Suprapubic skin (tissue), 4 donors: ENCODE results near the gene ZFYVE28. TPM values are rescaled to one million over a fixed set of nuclear protein-coding genes. Genes with fewer than 3 reads are reported as not detected.

Experiments
- DNase-seq, 2 donors: peaks; one replicate each; pipeline ENCODE4 v3.0.0-alpha.2; 2019; ENCODE audit warnings: low spot score in 2 of 2
- H3K27ac ChIP-seq: fragments of 200-600 bp; sonication (generic); one replicate; pipeline ENCODE4 v1.5.1; 2019
- H3K27me3 ChIP-seq: fragments of 200-600 bp; sonication (generic); one replicate; pipeline ENCODE4 v1.5.1; 2019
- H3K36me3 ChIP-seq: fragments of 200-600 bp; sonication (generic); one replicate; pipeline ENCODE4 v1.5.1; 2019
- H3K4me1 ChIP-seq: fragments of 200-600 bp; sonication (generic); one replicate; pipeline ENCODE4 v1.5.1; 2019
- H3K4me3 ChIP-seq: fragments of 200-600 bp; sonication (generic); one replicate; pipeline ENCODE4 v1.5.1; 2019; ENCODE audit warnings: mild to moderate bottlenecking
- H3K9me3 ChIP-seq: fragments of 200-600 bp; sonication (generic); one replicate; pipeline ENCODE4 v1.5.1; 2019
- CTCF ChIP-seq, 2 donors: fragments of 200-600 bp in 1 of 2; fragments of 450-650 bp in 1 of 2; sonication (generic) in 1 of 2; IDR thresholded peaks; one replicate each; pipeline ENCODE4 v1.5.1; 2016 to 2019; ENCODE audit warnings: antibody characterized with exemption in 2 of 2, mild to moderate bottlenecking in 1 of 2, moderate library complexity in 1 of 2
- EP300 ChIP-seq: sonication (generic); formaldehyde crosslinking; IDR thresholded peaks from one replicate; pipeline ENCODE4 v1.6.1; 2017; ENCODE audit warnings: antibody characterized with exemption
- POLR2A ChIP-seq, 2 donors: fragments of 450-650 bp; IDR thresholded peaks; one replicate each; pipeline ENCODE4 v1.6.1; 2017; ENCODE audit warnings: antibody characterized with exemption in 2 of 2, mild to moderate bottlenecking in 2 of 2, moderate library complexity in 2 of 2
- POLR2AphosphoS5 ChIP-seq, 3 donors: sonication (generic); formaldehyde crosslinking; IDR thresholded peaks; one replicate each; pipeline ENCODE4 v1.6.1; 2017; ENCODE audit warnings: antibody characterized with exemption in 3 of 3
- WGBS: methylation state at CpG from one replicate; pipeline ENCODE4 v1.1.5; 2018; 5-methylcytosine and 5-hydroxymethylcytosine counted together
- total RNA-seq, 4 donors: library from RNA; depleted of rRNA; stranded (reverse); fragments of >200 nt; gene quantifications; one replicate each; pipeline ENCODE4 v1.1.0, GENCODE V29; 2016

The ZFYVE28 gene
- total RNA-seq, 4 donors from 2014 or later, result 7.6 to 21.3 (median 9.9) TPM

DNA sequence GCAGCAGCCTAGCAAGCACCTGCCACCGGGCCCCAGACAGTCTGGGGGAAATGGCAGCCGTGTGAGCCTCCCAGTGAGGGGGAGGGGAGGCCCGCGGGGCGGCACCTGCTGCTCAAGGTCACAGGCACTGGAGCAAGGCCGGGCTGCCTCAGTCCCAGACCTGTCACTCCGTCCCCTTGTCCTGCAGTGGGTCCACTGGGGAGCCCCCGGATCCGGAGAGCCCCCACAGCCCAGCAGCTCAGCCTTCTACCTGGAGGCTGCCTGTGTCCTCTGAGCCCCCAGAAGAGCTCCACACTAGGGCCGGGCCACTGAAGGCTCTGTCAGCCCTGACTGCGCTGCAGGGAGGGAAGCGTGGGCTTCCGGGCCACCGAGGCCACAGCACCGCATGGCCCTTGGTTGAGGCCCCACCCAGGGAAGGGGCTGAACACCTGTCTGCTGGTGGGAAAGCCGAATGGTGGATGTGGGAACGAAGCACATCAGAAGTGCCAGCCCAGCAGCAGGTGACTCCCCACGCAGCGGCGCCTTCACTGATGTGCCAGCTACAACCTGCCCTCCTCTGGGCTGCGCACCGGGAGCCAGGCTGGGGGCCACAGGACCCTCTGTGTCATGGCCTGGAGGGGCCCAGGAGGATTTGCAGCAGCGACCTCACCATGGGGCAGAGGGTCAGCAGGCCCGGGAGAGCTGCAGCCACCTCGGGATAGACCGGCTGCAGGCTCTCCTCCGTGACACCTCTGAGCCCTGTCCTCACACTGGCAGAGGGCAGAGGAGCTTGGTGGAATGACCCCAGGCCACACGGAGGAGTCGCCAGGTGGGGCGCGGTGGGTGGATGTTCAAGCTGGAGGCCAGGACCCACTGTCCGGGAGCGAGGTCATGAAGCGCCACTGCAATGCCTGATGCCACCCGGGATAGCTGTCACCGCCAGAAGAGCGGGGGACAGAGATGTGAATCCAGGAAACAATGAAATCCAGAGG lies 121.5 kb downstream of the ZFYVE28 start:
- 94% methylated on average over 22 of the region's 37 CpGs for whole genome bisulfite sequencing
- Histone ChIP-seq H3K4me1 (peaks cover 6% of the 10 kb centered on the region), H3K27ac (no peak overlapping the region), H3K9me3 (no peaks in the 10 kb centered on the region), H3K36me3 (no peaks in the 10 kb centered on the region), H3K4me3 (no peak overlapping the region), H3K27me3 (no peaks in the 10 kb centered on the region)
- no peak for TF ChIP-seq CTCF (IDR thresholded peaks at IDR 0.05)
- peak; percentile 56 to 65 for DNase-seq

DNA sequence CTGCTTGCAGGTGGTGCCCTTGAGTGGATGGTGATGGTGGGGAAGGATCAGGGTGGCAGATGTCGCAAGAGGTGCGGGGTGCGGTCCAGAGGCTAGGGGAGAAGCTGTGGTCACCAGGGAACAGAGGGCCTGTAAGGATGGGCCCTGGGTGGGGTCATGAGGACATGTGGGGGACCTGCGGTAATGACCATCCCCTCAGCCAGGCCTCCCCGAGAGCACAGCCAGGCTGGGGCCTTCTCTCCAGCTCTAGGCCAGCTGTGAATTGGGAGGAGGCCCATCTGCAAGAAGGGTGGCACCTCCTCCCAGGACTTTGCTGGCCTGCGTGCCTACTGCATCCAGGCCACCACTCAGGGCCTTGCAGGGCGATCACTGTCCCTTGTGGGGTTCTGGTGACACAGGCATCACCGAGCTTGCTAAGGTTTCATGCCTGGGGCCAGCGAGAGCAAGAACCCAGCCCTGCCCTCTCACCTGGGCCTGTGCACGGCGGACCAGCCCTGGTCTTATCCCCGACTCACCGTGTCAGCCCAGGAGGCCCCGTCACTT lies 122.5 kb downstream of the ZFYVE28 start:
- 94% methylated on average over 10 of the region's 14 CpGs for WGBS

GRCh38 chr4:2295500-2295899 lies 122.9 kb downstream of the ZFYVE28 start:
- H3K27ac ChIP-seq, result no peak overlapping the region
- DNase-seq, result peak; percentile 32 to 50
- H3K4me3 ChIP-seq, result no peak overlapping the region
- no peaks in the 10 kb centered on the region for H3K9me3 ChIP-seq
- TF ChIP-seq CTCF (IDR thresholded peaks at IDR 0.05) (no peak), POLR2AphosphoS5 (IDR thresholded peaks at IDR 0.05) (no peak), EP300 (no peak), POLR2A (IDR thresholded peaks at IDR 0.05) (no peak)
- H3K27me3 ChIP-seq, result no peaks in the 10 kb centered on the region
- peaks cover 6% of the 10 kb centered on the region for H3K4me1 ChIP-seq
- H3K36me3 ChIP-seq, result no peaks in the 10 kb centered on the region
- 95% methylated on average over 9 of the region's 9 CpGs for WGBS

More for the DNA sequence above, 122.5 kb downstream of the ZFYVE28 start:
- TF ChIP-seq POLR2A (IDR thresholded peaks at IDR 0.05), result no peak
- no peak for TF ChIP-seq POLR2AphosphoS5 (IDR thresholded peaks at IDR 0.05)
- TF ChIP-seq EP300, result no peak
- no peak for TF ChIP-seq CTCF (IDR thresholded peaks at IDR 0.05)
- Histone ChIP-seq H3K36me3 (no peaks in the 10 kb centered on the region), H3K4me1 (peaks cover 6% of the 10 kb centered on the region), H3K9me3 (no peaks in the 10 kb centered on the region), H3K27ac (no peak overlapping the region), H3K27me3 (no peaks in the 10 kb centered on the region), H3K4me3 (no peak overlapping the region)
- DNase-seq, result peak; percentile 55 to 71

GRCh38 chr4:2292646-2293108 lies 125.8 kb downstream of the ZFYVE28 start:
- Histone ChIP-seq H3K4me3 (no peak overlapping the region), H3K9me3 (no peaks in the 10 kb centered on the region), H3K27me3 (no peaks in the 10 kb centered on the region), H3K27ac (no peak overlapping the region), H3K36me3 (no peaks in the 10 kb centered on the region), H3K4me1 (peaks cover 6% of the 10 kb centered on the region)
- TF ChIP-seq POLR2A (IDR thresholded peaks at IDR 0.05), result no peak
- TF ChIP-seq EP300, result no peak
- no peak for TF ChIP-seq POLR2AphosphoS5 (IDR thresholded peaks at IDR 0.05)
- no peak for TF ChIP-seq CTCF (IDR thresholded peaks at IDR 0.05)
- WGBS, result 62% methylated on average over 6 of the region's 6 CpGs
- DNase-seq, result peak in 1 of 2 donors; percentile 32
